Stimulated activated CD8-positive, alpha-beta memory T cell treated with anti-CD3 and anti-CD28 coated beads, Interleukin-15, amount 100 ng/mL, for 24 hours (primary cell): ENCODE data around the gene SH3BP2.
A peak's percentile ranks its signal among the peaks of the same experiment; 100 is the strongest.

Source experiments
- DNase-seq: peaks from one replicate; pipeline ENCODE4 v3.0.0-alpha.2; 2020; ENCODE audit warnings: low read depth

Gene SH3BP2, protein sequence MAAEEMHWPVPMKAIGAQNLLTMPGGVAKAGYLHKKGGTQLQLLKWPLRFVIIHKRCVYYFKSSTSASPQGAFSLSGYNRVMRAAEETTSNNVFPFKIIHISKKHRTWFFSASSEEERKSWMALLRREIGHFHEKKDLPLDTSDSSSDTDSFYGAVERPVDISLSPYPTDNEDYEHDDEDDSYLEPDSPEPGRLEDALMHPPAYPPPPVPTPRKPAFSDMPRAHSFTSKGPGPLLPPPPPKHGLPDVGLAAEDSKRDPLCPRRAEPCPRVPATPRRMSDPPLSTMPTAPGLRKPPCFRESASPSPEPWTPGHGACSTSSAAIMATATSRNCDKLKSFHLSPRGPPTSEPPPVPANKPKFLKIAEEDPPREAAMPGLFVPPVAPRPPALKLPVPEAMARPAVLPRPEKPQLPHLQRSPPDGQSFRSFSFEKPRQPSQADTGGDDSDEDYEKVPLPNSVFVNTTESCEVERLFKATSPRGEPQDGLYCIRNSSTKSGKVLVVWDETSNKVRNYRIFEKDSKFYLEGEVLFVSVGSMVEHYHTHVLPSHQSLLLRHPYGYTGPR

DNA sequence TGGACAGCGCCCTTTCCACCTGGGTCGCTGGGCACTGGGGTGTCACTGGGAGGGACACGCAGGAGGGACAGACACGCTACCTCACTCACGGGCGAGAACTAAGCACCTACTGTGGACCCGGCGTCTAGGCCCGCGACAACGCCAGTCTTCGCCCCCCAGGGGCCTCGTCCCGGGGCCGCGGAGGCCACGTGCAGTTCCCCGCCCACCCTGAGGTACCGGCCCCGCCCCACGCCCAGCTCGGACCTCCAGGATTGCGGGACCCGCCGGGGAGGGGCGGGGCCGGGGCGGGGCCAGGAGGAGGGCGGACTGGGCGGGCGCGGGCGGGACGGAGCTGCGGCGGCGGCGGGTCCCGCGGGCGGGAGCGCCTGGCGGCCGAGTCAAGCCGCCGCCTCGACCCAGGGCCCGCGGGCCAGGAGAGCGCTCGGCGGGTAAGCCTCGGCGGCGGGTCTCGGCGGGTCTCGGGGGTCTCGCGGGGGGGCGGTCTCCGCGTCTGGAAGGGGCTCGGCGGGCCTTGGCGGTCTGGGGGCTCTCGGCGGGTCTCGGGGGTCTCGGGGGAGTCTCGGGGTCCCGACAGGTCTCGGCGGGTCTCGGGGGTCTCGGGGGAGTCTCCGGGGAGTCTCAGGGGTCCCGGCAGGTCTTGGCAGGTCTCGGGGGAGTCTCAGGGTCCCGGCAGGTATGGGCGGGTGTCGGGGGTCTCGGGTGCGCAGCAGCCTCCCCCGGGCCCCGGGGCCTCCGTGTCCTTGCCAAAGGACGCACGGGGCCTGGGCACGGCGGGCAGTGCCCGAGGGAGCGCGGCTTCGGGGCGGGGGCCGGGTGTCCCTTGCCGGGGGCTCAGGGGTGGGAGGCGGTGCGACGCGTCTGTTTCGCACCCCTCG, at the start of gene SH3BP2:
SH3BP2 (plus strand) TSS at position 375 of the 875 bp plus-strand sequence. CDS start 27,533 bp downstream, outside the sequence.
- DNase-seq = no peak

DNA sequence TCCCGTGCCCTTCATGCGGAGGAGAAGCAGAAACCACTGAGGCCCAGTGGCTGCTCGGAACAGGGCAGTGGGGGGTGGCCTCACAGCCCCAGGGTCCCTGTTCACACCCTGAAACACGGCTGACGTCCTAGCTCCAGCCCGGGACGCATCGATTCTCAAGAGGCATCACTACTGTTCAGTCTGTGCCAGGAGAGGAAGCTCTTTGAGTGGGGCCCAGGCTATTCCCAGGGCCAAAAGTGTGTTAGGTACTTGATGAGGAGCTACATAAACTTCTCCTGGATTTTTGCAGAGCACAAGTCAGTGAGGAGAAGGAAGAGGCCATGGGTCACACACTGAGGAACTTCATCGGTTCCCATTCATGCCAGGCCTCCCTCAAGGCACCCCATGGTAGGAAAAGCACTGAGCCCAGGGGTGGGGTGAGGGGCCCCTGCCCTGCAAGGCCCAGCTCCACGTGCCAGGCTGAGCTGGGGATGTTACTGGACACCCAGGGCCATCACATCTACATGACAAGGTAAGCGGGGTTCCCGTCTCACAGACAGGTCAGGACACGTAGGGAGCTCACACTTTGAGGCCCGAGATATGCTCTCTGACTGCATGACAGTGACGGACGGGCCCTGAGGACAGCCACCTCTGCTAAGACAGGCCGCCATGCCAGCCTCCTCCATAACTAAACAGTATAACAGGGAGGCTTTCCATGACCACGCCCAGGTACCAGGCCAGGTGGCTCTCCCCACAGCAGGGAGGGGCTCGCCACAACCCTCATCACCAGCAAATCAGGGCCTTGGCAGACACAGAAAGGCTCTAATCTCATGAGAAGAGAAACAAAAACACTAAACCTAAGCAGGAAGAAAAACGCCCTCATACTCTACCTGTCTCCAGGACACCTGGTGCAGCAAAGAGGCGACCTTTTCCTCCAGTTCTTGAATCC, 49.1 kb upstream of the SH3BP2 start:
- DNase-seq = no peak

DNA sequence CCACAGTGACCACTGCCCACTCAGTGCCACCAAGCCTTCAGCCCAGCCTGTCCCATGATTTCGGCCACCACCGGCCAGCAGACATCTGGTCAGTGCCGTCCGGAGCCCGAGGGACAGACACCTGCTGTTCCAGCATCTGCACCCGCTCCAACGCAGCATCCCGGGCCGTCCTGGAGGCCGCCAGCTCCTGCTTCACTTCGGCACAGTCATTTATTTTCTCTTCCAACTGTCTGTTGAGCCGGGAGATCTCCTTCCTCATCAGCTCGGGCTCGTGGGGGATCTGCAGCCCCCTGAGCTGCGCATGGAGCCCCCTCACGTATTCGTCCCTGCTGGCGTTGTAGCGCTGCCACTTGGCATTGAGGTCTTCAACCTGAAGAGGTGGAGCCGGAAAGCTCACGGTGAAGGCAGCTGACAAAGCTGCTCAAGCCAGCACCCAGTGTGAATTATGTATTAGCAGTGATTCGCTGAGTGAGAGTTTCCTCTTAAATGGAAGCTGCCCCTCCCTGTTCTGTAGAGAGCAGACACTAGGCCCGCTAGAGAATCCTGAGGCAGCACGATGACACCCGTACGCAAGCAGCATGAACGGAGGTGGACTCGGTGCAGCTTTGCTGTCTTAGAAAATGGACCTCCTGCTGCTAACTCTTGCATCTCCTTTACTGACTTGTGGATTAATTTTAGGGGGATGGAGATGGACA, 48.2 kb upstream of the SH3BP2 start:
- no peak for DNase-seq

DNA sequence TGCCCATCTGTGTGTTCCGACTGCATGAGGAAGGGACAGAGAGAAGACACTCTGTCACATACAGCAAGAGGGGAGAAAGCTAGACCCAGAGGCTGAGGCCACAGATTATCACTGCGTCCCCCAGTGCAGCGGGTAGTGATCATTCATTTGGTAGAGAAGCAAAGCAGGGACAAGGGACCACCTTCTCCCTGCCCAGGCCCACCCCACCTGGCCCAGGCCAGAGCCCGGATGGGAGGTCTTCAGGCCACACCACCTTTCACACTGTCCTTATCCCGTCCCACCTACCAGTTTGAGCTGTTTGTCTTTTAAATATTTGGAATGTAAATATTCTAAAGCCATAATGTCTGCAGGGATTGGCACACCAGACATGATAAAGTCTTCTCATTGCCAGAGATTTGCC, 47.4 kb upstream of the SH3BP2 start:
- no peak for DNase-seq

DNA sequence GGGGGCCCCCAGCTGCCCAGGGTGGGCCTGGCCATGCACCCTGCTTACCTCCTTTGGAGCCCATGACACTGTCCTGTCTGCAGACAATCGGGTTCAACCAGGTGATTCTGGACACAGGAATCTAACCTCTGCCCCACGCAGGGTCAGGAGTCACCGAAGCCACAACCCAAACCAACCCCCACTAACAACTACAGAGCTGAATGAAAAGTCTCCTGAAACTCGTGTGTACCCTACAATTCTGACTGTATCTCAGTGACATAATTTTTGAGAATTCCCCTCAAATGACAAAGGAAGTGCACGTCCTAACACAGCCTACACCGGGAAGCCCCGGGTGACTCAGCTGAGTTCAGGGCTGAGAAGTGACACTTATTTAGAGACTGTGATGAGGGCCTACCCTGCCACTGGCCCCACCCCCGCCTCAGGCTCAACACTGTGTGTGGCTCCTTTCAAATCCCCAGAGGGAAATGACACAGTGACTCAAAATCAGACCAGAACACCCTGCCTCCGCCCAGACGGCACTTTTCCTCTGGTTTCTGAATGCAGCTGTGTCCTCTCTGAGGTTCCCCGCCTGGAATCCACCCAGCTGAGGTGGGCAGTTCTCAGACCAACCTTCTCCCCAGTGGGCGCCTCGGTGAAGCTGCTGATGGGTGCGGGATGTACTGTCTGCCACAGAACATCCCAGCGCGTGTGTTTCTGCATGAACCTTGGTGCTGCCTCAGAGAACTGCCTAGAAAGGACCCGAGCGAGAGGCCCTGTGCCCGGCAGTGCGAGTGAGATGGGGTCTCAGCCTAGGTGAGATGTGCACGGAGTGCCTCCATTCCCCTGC, 46.7 kb upstream of the SH3BP2 start:
- DNase-seq = peak; percentile 52

- DNase-seq = no peak
Measured at GRCh38 chr4:2746891-2747695, 45.8 kb upstream of the SH3BP2 start.

- no peak for DNase-seq
Measured at GRCh38 chr4:2750719-2751605, 41.9 kb upstream of the SH3BP2 start.

DNA sequence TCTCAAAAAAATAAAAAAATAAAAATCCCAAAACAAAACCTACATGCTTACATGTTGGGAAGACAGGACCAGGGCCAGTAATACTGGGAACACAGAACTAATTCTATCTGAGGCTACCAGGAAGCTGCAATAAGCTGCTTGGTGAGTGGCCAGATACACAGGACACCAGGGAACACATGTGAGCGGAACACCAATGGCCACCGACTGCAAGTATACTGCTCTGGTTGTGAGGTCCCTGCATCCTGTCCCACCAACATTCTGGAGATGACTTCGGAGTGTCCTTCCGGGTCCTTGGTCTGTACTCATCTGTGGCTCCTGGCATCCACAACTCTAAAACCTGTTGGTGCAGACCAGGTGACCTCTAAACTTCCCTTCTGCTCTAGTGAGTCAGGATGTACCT, 39.4 kb upstream of the SH3BP2 start:
- DNase-seq = no peak

- DNase-seq = no peak
Measured at GRCh38 chr4:2754848-2755819, 37.8 kb upstream of the SH3BP2 start.

GRCh38 chr4:2755821-2756690, 36.8 kb upstream of the SH3BP2 start, which contains the start of gene TNIP2:
Gene TNIP2 (minus strand): TSS chr4:2756336. CDS start chr4:2756289, 47 bp downstream.
- DNase-seq = peak; percentile 57

DNA sequence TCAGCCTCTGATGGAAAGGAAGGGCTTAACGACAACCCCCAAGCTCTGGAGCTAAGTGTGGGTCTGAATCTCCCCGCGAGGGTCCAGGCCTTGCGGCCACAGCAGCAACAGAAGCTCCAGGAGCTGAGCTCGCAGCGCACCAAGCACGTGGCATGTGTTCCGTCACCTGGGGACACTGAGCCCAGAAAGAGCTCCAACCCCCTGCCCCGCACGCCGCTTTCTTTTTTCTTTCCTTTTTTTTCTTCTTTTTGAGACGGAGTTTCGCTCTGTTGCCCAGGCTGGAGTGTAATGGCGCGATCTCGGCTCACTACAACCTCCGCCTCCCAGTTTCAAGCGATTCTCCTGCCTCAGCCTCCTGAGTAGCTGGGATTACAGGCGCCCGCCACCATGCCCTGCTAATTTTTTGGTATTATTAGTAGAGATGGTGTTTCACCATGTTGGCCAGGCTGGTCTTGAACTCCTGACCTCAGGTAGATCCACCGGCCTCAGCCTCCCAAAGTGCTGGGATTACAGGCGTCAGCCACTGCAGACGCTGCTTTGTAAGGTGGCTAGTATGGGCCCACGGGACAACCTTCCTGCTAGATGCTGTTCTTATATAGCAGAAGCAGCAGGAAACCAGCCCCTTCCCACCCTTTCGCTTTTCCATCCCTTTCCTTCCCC, 36.1 kb upstream of the SH3BP2 start:
- no peak for DNase-seq

DNA sequence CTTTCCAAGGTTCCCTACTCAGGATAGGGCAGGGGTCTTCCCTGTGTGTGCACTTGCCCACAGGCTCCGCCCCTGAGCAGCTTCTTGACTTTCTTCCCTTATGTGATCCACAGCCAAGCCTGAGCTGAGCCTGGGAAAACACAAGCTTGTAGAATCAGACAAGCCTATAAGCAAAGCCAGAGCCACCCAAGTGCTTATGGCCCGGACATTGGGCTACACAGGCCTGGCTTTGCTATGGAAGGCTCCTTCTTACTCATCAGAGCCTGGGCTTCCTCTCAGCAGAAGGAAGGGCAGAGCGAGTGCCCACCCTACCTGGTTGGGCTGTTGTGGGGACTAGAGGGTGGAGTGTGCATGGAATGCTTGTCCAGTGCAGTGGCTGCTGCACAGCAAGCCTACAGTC, 35.5 kb upstream of the SH3BP2 start:
- DNase-seq = no peak

GRCh38 chr4:2761035-2761923, 31.6 kb upstream of the SH3BP2 start:
- no peak for DNase-seq

- no peak for DNase-seq
Measured at GRCh38 chr4:2762048-2762447, 30.8 kb upstream of the SH3BP2 start.
